Stimulated activated naive CD4-positive, alpha-beta T cell treated with Interleukin-2 at 50 U/mL for 16 hours (primary cell): ENCODE measurements around the gene CKB.

Experiments
- DNase-seq: peaks from one replicate; lab custom pipeline; 2025; lab: John Stamatoyannopoulos, UW

The CKB gene

GRCh38 chr14:103537175-103537990 is 14.8 kb upstream of the CKB start:
- no peak for DNase-seq

- no peak for DNase-seq
Measured at GRCh38 chr14:103536693-103537092, 14.1 kb upstream of the CKB start.

- no peak for DNase-seq
Measured at GRCh38 chr14:103535891-103536565, 13.4 kb upstream of the CKB start.

GRCh38 chr14:103535081-103535890 is 12.7 kb upstream of the CKB start:
- no peak for DNase-seq

- no peak for DNase-seq
Measured at GRCh38 chr14:103534576-103535061, 12.0 kb upstream of the CKB start.

- DNase-seq, result no peak
Measured at GRCh38 chr14:103533999-103534575, 11.5 kb upstream of the CKB start.

- no peak for DNase-seq
Measured at GRCh38 chr14:103533137-103533998, 10.7 kb upstream of the CKB start.

GRCh38 chr14:103532216-103533136 is 9.8 kb upstream of the CKB start:
- DNase-seq, result no peak

- DNase-seq, result no peak
Measured at GRCh38 chr14:103531421-103532215, 9.0 kb upstream of the CKB start.

GRCh38 chr14:103530831-103531230 is 8.2 kb upstream of the CKB start:
- no peak for DNase-seq

- DNase-seq, result no peak
Measured at GRCh38 chr14:103530390-103530789, 7.8 kb upstream of the CKB start.

GRCh38 chr14:103529383-103530365 is 7.0 kb upstream of the CKB start:
- no peak for DNase-seq

GRCh38 chr14:103528587-103529382 is 6.2 kb upstream of the CKB start, which contains the start of gene TRMT61A:
Gene TRMT61A, plus strand, starts transcription at chr14:103529196. Its CDS starts 783 bp downstream, at chr14:103529979.
- peak; percentile 79 for DNase-seq

- no peak for DNase-seq
Measured at GRCh38 chr14:103528146-103528586, 5.5 kb upstream of the CKB start.

- DNase-seq, result peak; percentile 24
Measured at GRCh38 chr14:103527408-103528145, 4.9 kb upstream of the CKB start.

- no peak for DNase-seq
Measured at GRCh38 chr14:103526914-103527248, 4.3 kb upstream of the CKB start.
